ENCODE data around the gene SLC16A7. TPM values are rescaled to one million over a fixed set of nuclear protein-coding genes. Genes with fewer than 3 reads are reported as not detected.

Gene SLC16A7
- total RNA-seq, 2 experiments from 2014 or later = 30.7 to 34.1 TPM

GRCh38 chr12:59699421-59700152 lies 103.8 kb downstream of the SLC16A7 start:
- Histone ChIP-seq H4K20me1 (ENCODE audit: insufficient read depth, low read length) (no peaks in the 10 kb centered on the region), H3K9me2 (ENCODE audit: insufficient read depth, low read length) (no peaks in the 10 kb centered on the region), H3K79me2 (ENCODE audit: insufficient read depth, low read depth, low read length) (peaks cover 15% of the 10 kb centered on the region; the same call in 1 of the 2 replicates), H2AFZ (ENCODE audit: low read length) (no peak overlapping the region), H3K4me1 (ENCODE audit: insufficient read depth, low read length, poor library complexity, severe bottlenecking) (no peaks in the 10 kb centered on the region), H3K9me3 (ENCODE audit: low read length) (no peaks in the 10 kb centered on the region), H3K4me2 (ENCODE audit: low read length) (no peak overlapping the region), H3K36me3 (ENCODE audit: insufficient read depth, low read length) (peaks cover under 1% of the 10 kb centered on the region; the same call in 1 of the 2 replicates), H3K4me3 (ENCODE audit: low read depth, low read length, poor library complexity, severe bottlenecking) (no peak overlapping the region), H3K27ac (ENCODE audit: low read depth, low read length, poor library complexity, severe bottlenecking) (no peak overlapping the region)
- ChIA-PET CTCF (ENCODE audit: unreplicated experiment) (no interaction called here), POLR2A (interaction anchor here (1.0 to 1.4 kb wide), 2 partner anchors 9 to 19 kb away, joined by 3 to 5 read pairs; no protein-coding TSS in a partner anchor)
- no TSS peak for BruUV-seq (replicated peaks)
- no peak for DNase-seq (ENCODE audit: low spot score)
- TF ChIP-seq CTCF (conservative IDR thresholded peaks at IDR 0.05; ENCODE audit: low read length) (no peak), EZH2phosphoT487 (IDR thresholded peaks at IDR 0.05; ENCODE audit: borderline replicate concordance, low read depth, low read length) (no peak)
- intact Hi-C loops (cut with micrococcal nuclease; ENCODE audit: unreplicated experiment) = no loop called here

GRCh38 chr12:59700153-59700450 lies 104.3 kb downstream of the SLC16A7 start:
- H3K9me3 ChIP-seq (ENCODE audit: low read length) = no peaks in the 10 kb centered on the region
- H3K4me1 ChIP-seq (ENCODE audit: insufficient read depth, low read length, poor library complexity, severe bottlenecking) = no peaks in the 10 kb centered on the region
- BruUV-seq (replicated peaks) = no TSS peak
- ChIA-PET POLR2A (interaction anchor here (1.4 kb wide), 1 partner anchor 19 kb away, joined by 5 read pairs; no protein-coding TSS in a partner anchor), CTCF (ENCODE audit: unreplicated experiment) (no interaction called here)
- no peak for TF ChIP-seq EZH2phosphoT487 (IDR thresholded peaks at IDR 0.05; ENCODE audit: borderline replicate concordance, low read depth, low read length)
- no peak for TF ChIP-seq CTCF (conservative IDR thresholded peaks at IDR 0.05; ENCODE audit: low read length)
- H4K20me1 ChIP-seq (ENCODE audit: insufficient read depth, low read length) = no peaks in the 10 kb centered on the region
- no peaks in the 10 kb centered on the region for H3K9me2 ChIP-seq (ENCODE audit: insufficient read depth, low read length)
- intact Hi-C loops (cut with micrococcal nuclease; ENCODE audit: unreplicated experiment) = no loop called here
- H3K79me2 ChIP-seq (ENCODE audit: insufficient read depth, low read depth, low read length) = peaks cover 15% of the 10 kb centered on the region; the same call in 1 of the 2 replicates
- H3K27ac ChIP-seq (ENCODE audit: low read depth, low read length, poor library complexity, severe bottlenecking) = no peak overlapping the region
- no peak for DNase-seq (ENCODE audit: low spot score)
- H3K36me3 ChIP-seq (ENCODE audit: insufficient read depth, low read length) = peaks cover 5% of the 10 kb centered on the region
- no peak overlapping the region for H3K4me3 ChIP-seq (ENCODE audit: low read depth, low read length, poor library complexity, severe bottlenecking)
- no peak overlapping the region for H2AFZ ChIP-seq (ENCODE audit: low read length)
- H3K4me2 ChIP-seq (ENCODE audit: low read length) = no peak overlapping the region

GRCh38 chr12:59708064-59708463 lies 112.2 kb downstream of the SLC16A7 start:
- Histone ChIP-seq H2AFZ (ENCODE audit: low read length) (no peak overlapping the region), H3K4me1 (ENCODE audit: insufficient read depth, low read length, poor library complexity, severe bottlenecking) (no peaks in the 10 kb centered on the region), H3K79me2 (ENCODE audit: insufficient read depth, low read depth, low read length) (peaks cover 4% of the 10 kb centered on the region; the same call in 1 of the 2 replicates), H3K36me3 (ENCODE audit: insufficient read depth, low read length) (peaks cover 35% of the 10 kb centered on the region), H3K27ac (ENCODE audit: low read depth, low read length, poor library complexity, severe bottlenecking) (no peak overlapping the region), H3K4me3 (ENCODE audit: low read depth, low read length, poor library complexity, severe bottlenecking) (no peak overlapping the region), H3K9me2 (ENCODE audit: insufficient read depth, low read length) (no peaks in the 10 kb centered on the region), H4K20me1 (ENCODE audit: insufficient read depth, low read length) (no peaks in the 10 kb centered on the region), H3K4me2 (ENCODE audit: low read length) (no peak overlapping the region), H3K9me3 (ENCODE audit: low read length) (no peaks in the 10 kb centered on the region)
- TF ChIP-seq EZH2phosphoT487 (IDR thresholded peaks at IDR 0.05; ENCODE audit: borderline replicate concordance, low read depth, low read length) (no peak), CTCF (conservative IDR thresholded peaks at IDR 0.05; ENCODE audit: low read length) (no peak)
- no TSS peak for BruUV-seq (replicated peaks)
- intact Hi-C loops (cut with micrococcal nuclease; ENCODE audit: unreplicated experiment) = no loop called here
- DNase-seq (ENCODE audit: low spot score) = no peak
- ChIA-PET CTCF (ENCODE audit: unreplicated experiment) (no interaction called here), POLR2A (no interaction called here)

Measured in OCI-LY7 (cell line).